MM.1S (cell line): ENCODE results near the gene TMEM17.

ENCODE experiments used
- DNase-seq: peaks from one replicate; pipeline ENCODE4 v3.0.0-alpha.2; 2015
- H2AFZ ChIP-seq: fragments of 300-600 bp; sonication (generic); 2 replicates; pipeline ENCODE4 v1.6.0; 2016; ENCODE audit warnings: antibody characterized with exemption, low read length
- H3F3A ChIP-seq: fragments of 300-600 bp; sonication (generic); 2 replicates; pipeline ENCODE4 v1.6.1; 2016; ENCODE audit warnings: mild to moderate bottlenecking, antibody characterized with exemption, low read length, moderate library complexity, mixed read lengths; ENCODE audit not compliant: insufficient read depth
- H3K27ac ChIP-seq: fragments of 300-600 bp; sonication (generic); 2 replicates; pipeline ENCODE4 v1.5.1; 2016; ENCODE audit warnings: mild to moderate bottlenecking, low read length
- H3K27me3 ChIP-seq: fragments of 300-600 bp; sonication (generic); replicated peaks from 2 replicates; pipeline ENCODE4 v1.6.0; 2016; ENCODE audit warnings: low read length; ENCODE audit not compliant: insufficient read depth
- H3K36me3 ChIP-seq: fragments of 300-600 bp; sonication (generic); replicated peaks from 2 replicates; pipeline ENCODE4 v1.6.1; 2016; ENCODE audit warnings: mild to moderate bottlenecking, low read length, mixed read lengths; ENCODE audit not compliant: insufficient read depth
- H3K4me1 ChIP-seq: fragments of 300-600 bp; sonication (generic); 2 replicates; pipeline ENCODE4 v1.6.1; 2016; ENCODE audit warnings: low read length, mixed read lengths
- H3K4me2 ChIP-seq: fragments of 300-600 bp; sonication (generic); 2 replicates; pipeline ENCODE4 v1.6.0; 2016; ENCODE audit warnings: low read depth, low read length
- H3K4me3 ChIP-seq: fragments of 300-600 bp; sonication (generic); 2 replicates; pipeline ENCODE4 v1.5.1; 2016; ENCODE audit warnings: low read length, mixed read lengths
- H3K79me2 ChIP-seq: fragments of 300-600 bp; sonication (generic); 2 replicates; pipeline ENCODE4 v1.6.1; 2016; ENCODE audit warnings: mixed run types, low read length, mixed read lengths
- H3K9ac ChIP-seq: fragments of 300-600 bp; sonication (generic); 2 replicates; pipeline ENCODE4 v1.6.1; 2016; ENCODE audit warnings: low read length, mixed read lengths
- H3K9me2 ChIP-seq: fragments of 300-600 bp; sonication (generic); replicated peaks from 2 replicates; pipeline ENCODE4 v1.6.1; 2016; ENCODE audit warnings: mild to moderate bottlenecking, low read length, mixed read lengths; ENCODE audit not compliant: insufficient read depth
- H3K9me3 ChIP-seq: fragments of 300-600 bp; sonication (generic); replicated peaks from 2 replicates; pipeline ENCODE4 v1.6.1; 2016; ENCODE audit warnings: mild to moderate bottlenecking, low read length, mixed read lengths; ENCODE audit not compliant: insufficient read depth
- H4K20me1 ChIP-seq: fragments of 300-600 bp; sonication (generic); 2 replicates; pipeline ENCODE4 v1.6.1; 2016; ENCODE audit warnings: mild to moderate bottlenecking, low read length, moderate library complexity, mixed read lengths; ENCODE audit not compliant: insufficient read depth
- CTCF ChIP-seq: fragments of 300-600 bp; sonication (generic); IDR thresholded peaks from 2 replicates; pipeline ENCODE4 v1.5.1; 2016; ENCODE audit warnings: antibody characterized with exemption, low read length, mixed read lengths
- EZH2 ChIP-seq: fragments of 300-600 bp; sonication (generic); optimal IDR thresholded peaks from 2 replicates; pipeline ENCODE3; 2017; ENCODE audit warnings: low read depth, mild to moderate bottlenecking, antibody characterized with exemption, low read length, mixed read lengths
- EZH2phosphoT487 ChIP-seq: fragments of 300-600 bp; sonication (generic); IDR thresholded peaks from 2 replicates; pipeline ENCODE4 v1.6.1; 2018; ENCODE audit warnings: antibody characterized with exemption, low read length

Gene TMEM17

GRCh38 chr2:62505750-62506420, at the start of gene TMEM17:
Gene TMEM17 (minus strand): TSS chr2:62506195. CDS start chr2:62506129, 66 bp downstream.
- DNase-seq, result peak; percentile 60
- peak within 1 kb of the TSS; percentile 78 for H3K4me2 ChIP-seq
- H3K4me3 ChIP-seq, result peak within 1 kb of the TSS; percentile 78
- H3K27me3 ChIP-seq, result no peaks in the 10 kb centered on the region
- H3K79me2 ChIP-seq, result no peaks in the 10 kb centered on the region
- 0 out of 2 replicates have a peak, but pooled peaks cover 2% of the 10 kb centered on the region for H3F3A ChIP-seq
- H3K9ac ChIP-seq, result peak within 1 kb of the TSS; percentile 64
- no peaks in the 10 kb centered on the region for H4K20me1 ChIP-seq
- TF ChIP-seq EZH2phosphoT487, result no peak
- no peak for TF ChIP-seq EZH2
- TF ChIP-seq CTCF, result no peak
- peak within 1 kb of the TSS; percentile 72 for H2AFZ ChIP-seq
- H3K9me2 ChIP-seq, result no peaks in the 10 kb centered on the region
- H3K36me3 ChIP-seq, result no peaks in the 10 kb centered on the region
- no peaks in the 10 kb centered on the region for H3K4me1 ChIP-seq
- H3K27ac ChIP-seq, result no peak within 1 kb of the TSS; the same call in 1 of the 2 replicates
- H3K9me3 ChIP-seq, result no peaks in the 10 kb centered on the region

- Histone ChIP-seq H3K9me2 (no peaks in the 10 kb centered on the region), H3K27me3 (no peaks in the 10 kb centered on the region), H3K36me3 (no peaks in the 10 kb centered on the region), H3K9ac (no peak overlapping the region), H2AFZ (no peak overlapping the region), H3K4me3 (no peak overlapping the region), H3K27ac (no peak overlapping the region), H3K4me1 (no peaks in the 10 kb centered on the region), H4K20me1 (no peaks in the 10 kb centered on the region), H3K4me2 (no peak overlapping the region), H3K9me3 (no peaks in the 10 kb centered on the region), H3F3A (no peaks in the 10 kb centered on the region), H3K79me2 (no peaks in the 10 kb centered on the region)
- TF ChIP-seq CTCF (no peak), EZH2 (no peak), EZH2phosphoT487 (no peak)
- DNase-seq, result no peak
These were observed 48.4 kb upstream of the TMEM17 start for GRCh38 chr2:62554440-62554839.

- H3K36me3 ChIP-seq, result no peaks in the 10 kb centered on the region
- H4K20me1 ChIP-seq, result no peaks in the 10 kb centered on the region
- no peak overlapping the region for H2AFZ ChIP-seq
- no peak overlapping the region for H3K4me3 ChIP-seq
- no peak overlapping the region for H3K9ac ChIP-seq
- TF ChIP-seq EZH2 (no peak), CTCF (no peak), EZH2phosphoT487 (no peak)
- H3K79me2 ChIP-seq, result no peaks in the 10 kb centered on the region
- no peak for DNase-seq
- H3F3A ChIP-seq, result no peaks in the 10 kb centered on the region
- H3K4me1 ChIP-seq, result no peaks in the 10 kb centered on the region
- H3K27me3 ChIP-seq, result no peaks in the 10 kb centered on the region
- H3K9me2 ChIP-seq, result no peaks in the 10 kb centered on the region
- no peak overlapping the region for H3K4me2 ChIP-seq
- H3K9me3 ChIP-seq, result no peaks in the 10 kb centered on the region
- H3K27ac ChIP-seq, result no peak overlapping the region
These were observed 44.5 kb upstream of the TMEM17 start for GRCh38 chr2:62550461-62550860.
